Measurements from ENCODE around the gene GORAB.

DNA sequence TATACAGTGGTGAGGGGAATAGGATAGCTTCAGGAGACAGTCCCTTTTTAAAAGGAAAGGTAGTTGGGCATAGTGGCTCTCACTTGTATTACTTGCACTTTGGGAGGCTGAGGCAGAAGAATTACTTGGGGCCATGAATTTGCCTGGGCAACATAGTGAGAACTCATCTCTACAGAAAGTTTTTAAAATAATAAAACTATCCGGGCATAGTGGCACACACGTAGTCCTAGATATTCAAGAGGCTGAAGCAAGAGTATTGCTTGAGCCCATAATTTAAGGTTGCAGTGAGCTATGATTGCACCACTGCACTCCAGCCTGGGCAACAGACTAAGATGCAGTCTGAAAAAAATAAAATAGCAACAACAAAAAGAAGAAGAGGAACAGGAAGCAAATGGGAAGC is 27.2 kb downstream of the GORAB start:
- TF ChIP-seq, protein P1, sequence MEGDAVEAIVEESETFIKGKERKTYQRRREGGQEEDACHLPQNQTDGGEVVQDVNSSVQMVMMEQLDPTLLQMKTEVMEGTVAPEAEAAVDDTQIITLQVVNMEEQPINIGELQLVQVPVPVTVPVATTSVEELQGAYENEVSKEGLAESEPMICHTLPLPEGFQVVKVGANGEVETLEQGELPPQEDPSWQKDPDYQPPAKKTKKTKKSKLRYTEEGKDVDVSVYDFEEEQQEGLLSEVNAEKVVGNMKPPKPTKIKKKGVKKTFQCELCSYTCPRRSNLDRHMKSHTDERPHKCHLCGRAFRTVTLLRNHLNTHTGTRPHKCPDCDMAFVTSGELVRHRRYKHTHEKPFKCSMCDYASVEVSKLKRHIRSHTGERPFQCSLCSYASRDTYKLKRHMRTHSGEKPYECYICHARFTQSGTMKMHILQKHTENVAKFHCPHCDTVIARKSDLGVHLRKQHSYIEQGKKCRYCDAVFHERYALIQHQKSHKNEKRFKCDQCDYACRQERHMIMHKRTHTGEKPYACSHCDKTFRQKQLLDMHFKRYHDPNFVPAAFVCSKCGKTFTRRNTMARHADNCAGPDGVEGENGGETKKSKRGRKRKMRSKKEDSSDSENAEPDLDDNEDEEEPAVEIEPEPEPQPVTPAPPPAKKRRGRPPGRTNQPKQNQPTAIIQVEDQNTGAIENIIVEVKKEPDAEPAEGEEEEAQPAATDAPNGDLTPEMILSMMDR (conservative IDR thresholded peaks at IDR 0.05): no peak
- TF ChIP-seq ZFX (IDR thresholded peaks at IDR 0.05): no peak
